ENCODE results near the gene CAMK1. TPM values are rescaled to one million over a fixed set of nuclear protein-coding genes. Genes with fewer than 3 reads are reported as not detected.

CAMK1 gene
- total RNA-seq, 1 donor from 2014 or later: 8.2 TPM

DNA sequence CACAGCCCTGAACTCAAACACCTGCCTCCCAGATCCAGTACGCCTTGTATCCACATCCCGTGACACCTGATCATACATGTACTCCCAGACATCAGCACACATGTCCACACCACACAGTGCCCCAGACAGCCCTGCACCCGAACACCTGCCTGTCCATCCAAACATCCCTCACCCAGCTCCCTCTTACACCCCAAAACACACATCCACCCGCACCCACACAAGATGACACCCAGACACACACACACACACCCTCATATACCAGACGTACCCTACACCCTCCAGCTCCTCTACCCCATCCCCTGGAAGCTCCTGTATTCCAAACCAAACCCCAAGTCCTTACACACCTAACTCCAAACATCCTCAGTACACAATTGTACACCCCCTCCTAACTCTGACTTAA is 735 bp downstream of the CAMK1 start:
- H3K4me3 Mint-ChIP-seq (ENCODE audit: unreplicated experiment): peak overlapping the region; percentile 81
- peak overlapping the region; percentile 26 for H3K27ac Mint-ChIP-seq (ENCODE audit: unreplicated experiment)
- H3K9me3 Mint-ChIP-seq (ENCODE audit: unreplicated experiment): peaks cover 6% of the 10 kb centered on the region
- TF ChIP-seq CTCF (IDR thresholded peaks at IDR 0.05; ENCODE audit: partially characterized antibody, unreplicated experiment): no peak
- peaks cover 12% of the 10 kb centered on the region for H3K4me1 Mint-ChIP-seq (ENCODE audit: low read depth, unreplicated experiment)
- H3K27me3 Mint-ChIP-seq (ENCODE audit: unreplicated experiment): peaks cover 11% of the 10 kb centered on the region
- H3K36me3 Mint-ChIP-seq (ENCODE audit: unreplicated experiment): no peaks in the 10 kb centered on the region
- DNase-seq: no peak

- Mint-ChIP-seq H3K4me1 (ENCODE audit: low read depth, unreplicated experiment) (peaks cover 12% of the 10 kb centered on the region), H3K4me3 (ENCODE audit: unreplicated experiment) (no peak overlapping the region)
Measured at GRCh38 chr3:9768141-9768775, 1.5 kb downstream of the CAMK1 start.

GRCh38 chr3:9767418-9767817 is 2.3 kb downstream of the CAMK1 start:
- TF ChIP-seq CTCF (IDR thresholded peaks at IDR 0.05; ENCODE audit: partially characterized antibody, unreplicated experiment): no peak
- H3K4me3 Mint-ChIP-seq (ENCODE audit: unreplicated experiment): no peak overlapping the region
- no peaks in the 10 kb centered on the region for H3K36me3 Mint-ChIP-seq (ENCODE audit: unreplicated experiment)
- no peak for DNase-seq
- peaks cover 12% of the 10 kb centered on the region for H3K4me1 Mint-ChIP-seq (ENCODE audit: low read depth, unreplicated experiment)
- H3K27ac Mint-ChIP-seq (ENCODE audit: unreplicated experiment): no peak overlapping the region
- H3K9me3 Mint-ChIP-seq (ENCODE audit: unreplicated experiment): peaks cover 6% of the 10 kb centered on the region
- H3K27me3 Mint-ChIP-seq (ENCODE audit: unreplicated experiment): peaks cover 11% of the 10 kb centered on the region

More at GRCh38 chr3:9768141-9768775, 1.5 kb downstream of the CAMK1 start:
- TF ChIP-seq CTCF (IDR thresholded peaks at IDR 0.05; ENCODE audit: partially characterized antibody, unreplicated experiment): no peak
- peaks cover 11% of the 10 kb centered on the region for H3K27me3 Mint-ChIP-seq (ENCODE audit: unreplicated experiment)
- no peak overlapping the region for H3K27ac Mint-ChIP-seq (ENCODE audit: unreplicated experiment)
- H3K9me3 Mint-ChIP-seq (ENCODE audit: unreplicated experiment): peaks cover 6% of the 10 kb centered on the region
- no peaks in the 10 kb centered on the region for H3K36me3 Mint-ChIP-seq (ENCODE audit: unreplicated experiment)
- no peak for DNase-seq

DNA sequence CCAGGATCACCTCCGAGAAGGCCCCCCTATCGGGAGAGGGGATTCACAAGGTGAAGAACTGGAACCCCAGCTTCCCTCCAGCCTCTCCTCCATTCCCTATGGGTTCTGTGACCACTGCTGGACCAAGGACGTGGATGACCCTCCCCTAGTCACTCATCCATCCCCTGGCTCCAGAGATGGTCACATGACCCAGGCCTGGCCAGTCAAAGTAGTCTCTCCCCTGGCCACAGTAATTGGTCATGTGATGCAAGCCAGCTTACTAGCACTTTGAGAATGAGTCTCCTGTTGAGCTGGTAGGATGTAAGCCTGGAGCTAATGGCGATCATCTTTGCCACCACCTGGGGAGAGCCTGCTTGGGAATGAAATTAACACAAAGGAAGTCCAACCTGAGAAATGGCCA is 3.9 kb downstream of the CAMK1 start:
- no peak for DNase-seq
- H3K36me3 Mint-ChIP-seq (ENCODE audit: unreplicated experiment): no peaks in the 10 kb centered on the region
- H3K27me3 Mint-ChIP-seq (ENCODE audit: unreplicated experiment): peaks cover 11% of the 10 kb centered on the region
- peaks cover 12% of the 10 kb centered on the region for H3K4me1 Mint-ChIP-seq (ENCODE audit: low read depth, unreplicated experiment)
- TF ChIP-seq CTCF (IDR thresholded peaks at IDR 0.05; ENCODE audit: partially characterized antibody, unreplicated experiment): no peak
- peaks cover 6% of the 10 kb centered on the region for H3K9me3 Mint-ChIP-seq (ENCODE audit: unreplicated experiment)
- no peak overlapping the region for H3K4me3 Mint-ChIP-seq (ENCODE audit: unreplicated experiment)
- no peak overlapping the region for H3K27ac Mint-ChIP-seq (ENCODE audit: unreplicated experiment)

DNA sequence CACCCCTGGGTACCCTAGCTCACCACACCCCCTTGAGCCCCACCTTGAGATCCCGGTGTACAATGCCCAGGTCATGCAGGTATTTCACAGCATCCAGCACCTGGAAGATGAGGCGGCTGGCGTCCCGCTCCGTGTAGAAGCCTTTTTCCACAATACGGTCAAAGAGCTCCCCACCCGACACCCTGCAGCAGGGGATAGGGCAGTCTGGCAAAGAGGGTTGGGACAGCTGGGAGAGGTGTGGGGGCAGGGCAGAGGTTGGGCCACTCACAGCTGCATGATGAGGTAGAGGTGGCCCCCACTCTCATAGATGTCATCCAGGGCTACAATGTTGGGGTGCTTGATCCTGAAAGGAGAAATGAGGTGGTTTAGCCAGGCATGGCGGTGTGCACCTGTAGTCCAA is 6.9 kb downstream of the CAMK1 start:
- H3K27me3 Mint-ChIP-seq (ENCODE audit: unreplicated experiment): peaks cover 5% of the 10 kb centered on the region
- peaks cover 5% of the 10 kb centered on the region for H3K9me3 Mint-ChIP-seq (ENCODE audit: unreplicated experiment)
- DNase-seq: no peak
- no peak overlapping the region for H3K4me3 Mint-ChIP-seq (ENCODE audit: unreplicated experiment)
- H3K4me1 Mint-ChIP-seq (ENCODE audit: low read depth, unreplicated experiment): peaks cover 4% of the 10 kb centered on the region
- H3K27ac Mint-ChIP-seq (ENCODE audit: unreplicated experiment): no peak overlapping the region
- no peak for TF ChIP-seq CTCF (IDR thresholded peaks at IDR 0.05; ENCODE audit: partially characterized antibody, unreplicated experiment)
- H3K36me3 Mint-ChIP-seq (ENCODE audit: unreplicated experiment): peaks cover 5% of the 10 kb centered on the region

Measured in glutamatergic neuron (in vitro differentiated cells).